Measurements from ENCODE around the gene HSD17B11.
A peak's percentile ranks its signal among the peaks of the same experiment; 100 is the strongest.
"Not testable (repeated sequence)": the region's sequence is repeated elsewhere in the genome, so short reads cannot be mapped to it uniquely, and the experiment has no call there.

Gene HSD17B11

DNA sequence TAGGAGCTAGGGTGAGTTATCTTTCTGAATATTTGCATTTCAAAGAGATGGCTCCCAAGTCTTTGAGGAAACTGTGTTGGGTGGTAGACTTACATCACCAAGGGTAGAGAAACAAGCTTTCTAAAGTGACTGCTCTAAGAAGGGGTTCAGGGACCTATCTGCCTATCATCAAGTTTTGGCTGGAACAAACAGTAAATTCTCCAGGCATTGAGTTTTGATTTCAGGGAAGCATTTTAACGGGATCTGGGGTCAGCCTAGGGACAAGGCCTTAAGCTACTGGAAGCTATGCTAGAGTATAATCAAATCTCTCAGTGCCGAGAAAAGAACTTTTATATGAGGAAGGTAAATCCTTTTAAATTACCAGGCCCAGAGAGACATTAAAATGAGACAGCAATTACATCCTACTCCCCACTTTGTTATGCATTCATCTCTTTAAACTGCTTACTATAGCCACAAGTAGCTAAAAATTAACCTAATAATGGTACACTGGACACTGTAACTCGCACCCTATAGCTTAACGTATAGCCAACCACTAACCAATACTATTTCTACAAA lies 29.4 kb upstream of the HSD17B11 start:
- CTCF ChIA-PET: interaction anchor here (0.7 kb wide), 1 partner anchor 22 kb away, joined by 3 read pairs; no protein-coding TSS in a partner anchor
- POLR2A ChIA-PET: interaction anchor here (2.0 kb wide), 1 partner anchor 29 kb away, joined by 5 read pairs; the partner anchor contains the start of gene HSD17B11
- no peaks in the 10 kb centered on the region for H3K4me1 ChIP-seq (ENCODE audit: control insufficient read depth, insufficient read depth, low read length)

DNA sequence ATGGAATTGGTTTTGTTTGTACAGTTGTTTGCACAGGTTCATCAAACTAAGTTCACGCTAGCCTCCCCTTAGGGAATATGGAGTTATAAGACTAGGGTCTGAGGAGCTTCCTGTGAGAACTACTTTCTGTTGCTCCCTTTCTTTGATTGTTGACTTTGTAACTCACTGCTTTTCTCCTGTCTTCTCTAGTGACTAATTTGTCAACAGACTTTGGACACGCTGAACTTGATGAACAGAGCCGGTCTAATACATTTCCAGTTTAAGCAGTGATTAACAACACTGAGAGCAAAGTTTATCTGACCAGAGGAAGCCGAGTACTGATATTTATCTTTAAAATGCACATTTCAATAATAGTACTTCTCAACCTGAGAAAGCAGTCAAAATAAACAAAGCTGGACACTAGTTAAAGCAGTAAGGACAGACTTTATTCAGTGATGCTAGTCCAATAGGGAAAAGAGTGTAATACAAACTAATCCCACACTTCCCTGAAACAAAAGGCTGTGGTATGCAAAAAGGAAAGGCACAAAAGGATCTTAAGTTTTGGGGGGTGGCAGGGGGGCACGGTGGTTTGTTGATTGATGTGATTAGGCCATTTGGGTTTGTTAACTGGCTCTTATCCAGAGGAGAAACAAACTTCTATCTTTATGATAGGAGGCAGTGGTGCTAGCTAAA lies 28.7 kb upstream of the HSD17B11 start:
- H3K9me3 ChIP-seq (ENCODE audit: control insufficient read depth, insufficient read depth, low read depth, low read length): no peaks in the 10 kb centered on the region
- peak overlapping the region; percentile 11; the same call in 1 of the 2 replicates for H3K27ac ChIP-seq (ENCODE audit: extremely low read depth, low read depth, low read length)
- CTCF ChIA-PET: interaction anchor here (0.7 kb wide), 1 partner anchor 23 kb away, joined by 3 read pairs; no protein-coding TSS in a partner anchor
- H3K4me1 ChIP-seq (ENCODE audit: control insufficient read depth, insufficient read depth, low read length): no peaks in the 10 kb centered on the region
- peak; percentile 66 for TF ChIP-seq WT1 (tag by site-specific recombination; IDR thresholded peaks at IDR 0.05)
- TF ChIP-seq MYNN (tag by site-specific recombination; IDR thresholded peaks at IDR 0.05; ENCODE audit: borderline replicate concordance): no peak
- H3K4me3 ChIP-seq (ENCODE audit: low read depth, low read length): no peak overlapping the region
- POLR2A ChIA-PET: interaction anchor here (2.0 kb wide), 1 partner anchor 28 kb away, joined by 5 read pairs; the partner anchor contains the start of gene HSD17B11
- H3K36me3 ChIP-seq (ENCODE audit: control insufficient read depth in 2 of 2, insufficient read depth in 1 of 2, low read length in 2 of 2): no peaks in the 10 kb centered on the region

More for the DNA sequence above, 29.4 kb upstream of the HSD17B11 start:
- Histone ChIP-seq H3K4me3 (ENCODE audit: low read depth, low read length) (no peak overlapping the region), H3K9me3 (ENCODE audit: control insufficient read depth, insufficient read depth, low read depth, low read length) (no peaks in the 10 kb centered on the region), H3K36me3 (ENCODE audit: control insufficient read depth in 2 of 2, insufficient read depth in 1 of 2, low read length in 2 of 2) (no peaks in the 10 kb centered on the region), H3K27ac (ENCODE audit: extremely low read depth, low read depth, low read length) (peak overlapping the region; percentile 11; the same call in 1 of the 2 replicates)
- no peak for TF ChIP-seq ZNF248 (tag by site-specific recombination; IDR thresholded peaks at IDR 0.05)
- no peak for TF ChIP-seq ZNF580 (tag by site-specific recombination; IDR thresholded peaks at IDR 0.05)
- TF ChIP-seq ZSCAN18 (tag by site-specific recombination; IDR thresholded peaks at IDR 0.05): no peak
- TF ChIP-seq MEIS1 (CRISPR knock-in tag; IDR thresholded peaks at IDR 0.05; ENCODE audit: borderline replicate concordance): no peak
- no peak for TF ChIP-seq ZNF747 (tag by site-specific recombination; IDR thresholded peaks at IDR 0.05)
- TF ChIP-seq ZNF585B (tag by site-specific recombination; IDR thresholded peaks at IDR 0.05): no peak

- H3K36me3 ChIP-seq (ENCODE audit: control insufficient read depth in 2 of 2, insufficient read depth in 1 of 2, low read length in 2 of 2); H3K4me1 ChIP-seq (ENCODE audit: control insufficient read depth, insufficient read depth, low read length); H3K27ac ChIP-seq (ENCODE audit: extremely low read depth, low read depth, low read length); POLR2A ChIA-PET; CTCF ChIA-PET; H3K9me3 ChIP-seq (ENCODE audit: control insufficient read depth, insufficient read depth, low read depth, low read length); H3K4me3 ChIP-seq (ENCODE audit: low read depth, low read length): not testable (repeated sequence)
These were observed 27.4 kb upstream of the HSD17B11 start for GRCh38 chr4:87418410-87418809.

DNA sequence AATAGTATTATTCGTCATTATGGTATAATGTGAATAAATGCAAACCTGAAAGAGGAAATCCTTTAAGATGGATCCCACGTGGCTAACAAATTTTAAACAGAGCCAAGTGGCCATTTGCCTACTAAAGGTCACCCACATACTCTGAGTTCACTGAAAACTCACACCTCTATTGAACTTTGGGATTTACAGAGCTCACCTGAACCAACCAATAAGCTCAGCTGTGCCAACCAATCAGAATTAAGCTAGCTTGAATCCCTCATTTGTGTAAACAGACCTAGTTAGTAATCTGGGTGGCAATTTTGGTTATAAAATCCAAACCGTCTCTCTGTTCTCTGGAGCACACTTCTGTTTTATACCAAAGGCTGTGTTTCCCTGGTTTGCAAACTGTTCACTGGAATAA lies 26.0 kb upstream of the HSD17B11 start:
- POLR2A ChIA-PET: no interaction called here
- Histone ChIP-seq H3K4me3 (ENCODE audit: low read depth, low read length) (no peak overlapping the region), H3K4me1 (ENCODE audit: control insufficient read depth, insufficient read depth, low read length) (no peaks in the 10 kb centered on the region), H3K36me3 (ENCODE audit: control insufficient read depth in 2 of 2, insufficient read depth in 1 of 2, low read length in 2 of 2) (no peaks in the 10 kb centered on the region), H3K9me3 (ENCODE audit: control insufficient read depth, insufficient read depth, low read depth, low read length) (no peaks in the 10 kb centered on the region), H3K27ac (ENCODE audit: extremely low read depth, low read depth, low read length) (no peak overlapping the region)
- CTCF ChIA-PET: no interaction called here
- TF ChIP-seq TCF7L2 (IDR thresholded peaks at IDR 0.05; ENCODE audit: borderline replicate concordance, low read depth, low read length) (no peak), YY1 (tag by site-specific recombination; IDR thresholded peaks at IDR 0.05) (no peak), ZNF621 (tag by site-specific recombination; IDR thresholded peaks at IDR 0.05) (no peak), ZNF23 (tag by site-specific recombination; IDR thresholded peaks at IDR 0.05; ENCODE audit: borderline replicate concordance) (no peak), ZFP37 (tag by site-specific recombination; IDR thresholded peaks at IDR 0.05) (no peak), ZNF184 (tag by site-specific recombination; IDR thresholded peaks at IDR 0.05) (no peak), ZNF600 (tag by site-specific recombination; IDR thresholded peaks at IDR 0.05) (no peak), HOXC10 (CRISPR knock-in tag; IDR thresholded peaks at IDR 0.05) (no peak)
- TF ChIP-seq, protein P1, sequence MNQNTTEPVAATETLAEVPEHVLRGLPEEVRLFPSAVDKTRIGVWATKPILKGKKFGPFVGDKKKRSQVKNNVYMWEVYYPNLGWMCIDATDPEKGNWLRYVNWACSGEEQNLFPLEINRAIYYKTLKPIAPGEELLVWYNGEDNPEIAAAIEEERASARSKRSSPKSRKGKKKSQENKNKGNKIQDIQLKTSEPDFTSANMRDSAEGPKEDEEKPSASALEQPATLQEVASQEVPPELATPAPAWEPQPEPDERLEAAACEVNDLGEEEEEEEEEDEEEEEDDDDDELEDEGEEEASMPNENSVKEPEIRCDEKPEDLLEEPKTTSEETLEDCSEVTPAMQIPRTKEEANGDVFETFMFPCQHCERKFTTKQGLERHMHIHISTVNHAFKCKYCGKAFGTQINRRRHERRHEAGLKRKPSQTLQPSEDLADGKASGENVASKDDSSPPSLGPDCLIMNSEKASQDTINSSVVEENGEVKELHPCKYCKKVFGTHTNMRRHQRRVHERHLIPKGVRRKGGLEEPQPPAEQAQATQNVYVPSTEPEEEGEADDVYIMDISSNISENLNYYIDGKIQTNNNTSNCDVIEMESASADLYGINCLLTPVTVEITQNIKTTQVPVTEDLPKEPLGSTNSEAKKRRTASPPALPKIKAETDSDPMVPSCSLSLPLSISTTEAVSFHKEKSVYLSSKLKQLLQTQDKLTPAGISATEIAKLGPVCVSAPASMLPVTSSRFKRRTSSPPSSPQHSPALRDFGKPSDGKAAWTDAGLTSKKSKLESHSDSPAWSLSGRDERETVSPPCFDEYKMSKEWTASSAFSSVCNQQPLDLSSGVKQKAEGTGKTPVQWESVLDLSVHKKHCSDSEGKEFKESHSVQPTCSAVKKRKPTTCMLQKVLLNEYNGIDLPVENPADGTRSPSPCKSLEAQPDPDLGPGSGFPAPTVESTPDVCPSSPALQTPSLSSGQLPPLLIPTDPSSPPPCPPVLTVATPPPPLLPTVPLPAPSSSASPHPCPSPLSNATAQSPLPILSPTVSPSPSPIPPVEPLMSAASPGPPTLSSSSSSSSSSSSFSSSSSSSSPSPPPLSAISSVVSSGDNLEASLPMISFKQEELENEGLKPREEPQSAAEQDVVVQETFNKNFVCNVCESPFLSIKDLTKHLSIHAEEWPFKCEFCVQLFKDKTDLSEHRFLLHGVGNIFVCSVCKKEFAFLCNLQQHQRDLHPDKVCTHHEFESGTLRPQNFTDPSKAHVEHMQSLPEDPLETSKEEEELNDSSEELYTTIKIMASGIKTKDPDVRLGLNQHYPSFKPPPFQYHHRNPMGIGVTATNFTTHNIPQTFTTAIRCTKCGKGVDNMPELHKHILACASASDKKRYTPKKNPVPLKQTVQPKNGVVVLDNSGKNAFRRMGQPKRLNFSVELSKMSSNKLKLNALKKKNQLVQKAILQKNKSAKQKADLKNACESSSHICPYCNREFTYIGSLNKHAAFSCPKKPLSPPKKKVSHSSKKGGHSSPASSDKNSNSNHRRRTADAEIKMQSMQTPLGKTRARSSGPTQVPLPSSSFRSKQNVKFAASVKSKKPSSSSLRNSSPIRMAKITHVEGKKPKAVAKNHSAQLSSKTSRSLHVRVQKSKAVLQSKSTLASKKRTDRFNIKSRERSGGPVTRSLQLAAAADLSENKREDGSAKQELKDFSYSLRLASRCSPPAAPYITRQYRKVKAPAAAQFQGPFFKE (tag by site-specific recombination; IDR thresholded peaks at IDR 0.05; ENCODE audit: borderline replicate concordance): no peak
- TF ChIP-seq, protein P2, sequence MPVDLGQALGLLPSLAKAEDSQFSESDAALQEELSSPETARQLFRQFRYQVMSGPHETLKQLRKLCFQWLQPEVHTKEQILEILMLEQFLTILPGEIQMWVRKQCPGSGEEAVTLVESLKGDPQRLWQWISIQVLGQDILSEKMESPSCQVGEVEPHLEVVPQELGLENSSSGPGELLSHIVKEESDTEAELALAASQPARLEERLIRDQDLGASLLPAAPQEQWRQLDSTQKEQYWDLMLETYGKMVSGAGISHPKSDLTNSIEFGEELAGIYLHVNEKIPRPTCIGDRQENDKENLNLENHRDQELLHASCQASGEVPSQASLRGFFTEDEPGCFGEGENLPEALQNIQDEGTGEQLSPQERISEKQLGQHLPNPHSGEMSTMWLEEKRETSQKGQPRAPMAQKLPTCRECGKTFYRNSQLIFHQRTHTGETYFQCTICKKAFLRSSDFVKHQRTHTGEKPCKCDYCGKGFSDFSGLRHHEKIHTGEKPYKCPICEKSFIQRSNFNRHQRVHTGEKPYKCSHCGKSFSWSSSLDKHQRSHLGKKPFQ (tag by site-specific recombination; IDR thresholded peaks at IDR 0.05): no peak

Data from HEK293 (cell line).